SK-N-MC (cell line): ENCODE data around the gene SGSM1.
"Not testable (repeated sequence)": the region's sequence is repeated elsewhere in the genome, so short reads cannot be mapped to it uniquely, and the experiment has no call there.

Experiments
- DNase-seq: peaks from one replicate; pipeline ENCODE4 v3.0.0-alpha.2; 2011; ENCODE audit warnings: low read depth, low spot score
- H3K27ac ChIP-seq: fragments of 200-600 bp; sonication (generic); 2 replicates; pipeline ENCODE4 v1.5.1; 2016; ENCODE audit warnings: mixed run types
- H3K36me3 ChIP-seq: fragments of 200-600 bp; sonication (generic); 2 replicates; pipeline ENCODE4 v1.6.1; 2017; ENCODE audit warnings: antibody characterized with exemption, low read length, mixed read lengths; ENCODE audit not compliant: insufficient read depth
- H3K4me3 ChIP-seq: fragments of 200-600 bp; sonication (generic); 2 replicates; pipeline ENCODE4 v1.5.1; 2016
- H3K9ac ChIP-seq: fragments of 200-600 bp; sonication (generic); 2 replicates; pipeline ENCODE4 v1.8.0; 2017; ENCODE audit warnings: mixed run types, mixed read lengths; ENCODE audit not compliant: insufficient read length
- H3K9me3 ChIP-seq: fragments of 200-600 bp; sonication (generic); 2 replicates; pipeline ENCODE4 v1.6.1; 2017; ENCODE audit warnings: low read depth, mild to moderate bottlenecking, antibody characterized with exemption, low read length, moderate library complexity, mixed read lengths
- EZH2 ChIP-seq: fragments of 200-600 bp; sonication (generic); IDR thresholded peaks from one replicate; pipeline ENCODE4 v1.6.1; 2017; ENCODE audit warnings: antibody characterized with exemption
- FOXP2 ChIP-seq: optimal IDR thresholded peaks from 2 replicates; pipeline ENCODE3; 2011; ENCODE audit warnings: mild to moderate bottlenecking, moderate library complexity; ENCODE audit not compliant: insufficient read depth; ENCODE audit errors: extremely low read length, control extremely low read depth
- POLR2AphosphoS5 ChIP-seq: IDR thresholded peaks from 2 replicates; pipeline ENCODE4 v1.6.1; 2012; ENCODE audit warnings: mild to moderate bottlenecking, low read depth, low read length, borderline replicate concordance

The SGSM1 gene

DNA sequence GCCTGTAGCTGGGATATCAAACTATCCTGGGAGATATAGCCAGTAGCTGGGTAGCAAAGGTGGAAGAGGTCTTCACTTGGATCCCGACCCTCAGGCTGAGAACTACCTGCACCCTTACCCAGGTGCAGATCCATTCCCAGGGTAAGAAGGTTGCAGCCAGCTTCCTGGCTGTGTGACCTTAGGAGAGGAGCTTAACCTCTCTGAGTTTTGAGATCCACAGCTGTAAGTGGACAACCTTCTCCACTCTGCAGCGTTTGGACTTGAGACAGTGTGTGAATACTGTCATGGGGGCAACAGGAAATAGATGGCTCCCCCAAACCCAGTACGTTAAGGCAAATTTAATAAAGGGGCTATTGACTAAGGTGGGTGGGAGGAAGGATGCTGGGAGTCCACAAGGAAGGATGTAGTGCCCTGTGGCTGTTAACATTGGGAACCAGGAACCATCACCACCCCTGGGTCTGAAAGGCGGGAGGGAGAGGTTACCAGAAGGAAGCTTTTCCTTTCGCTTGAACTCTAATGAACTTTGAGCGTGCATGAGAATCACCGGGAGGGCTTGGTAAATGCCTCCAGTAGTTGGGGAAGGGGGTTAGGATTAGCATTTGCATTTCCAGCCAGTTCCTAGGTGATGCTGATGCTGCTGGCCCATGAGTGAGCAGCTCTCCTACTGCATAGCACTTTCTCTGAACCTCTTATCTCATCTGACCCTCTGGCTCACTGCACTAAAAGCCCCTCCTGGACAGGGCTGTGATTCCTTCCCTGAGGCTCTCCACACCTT lies 24.4 kb downstream of the SGSM1 start:
- H3K9ac ChIP-seq = no peak overlapping the region
- TF ChIP-seq FOXP2 (no peak), POLR2AphosphoS5 (no peak), EZH2 (no peak)
- DNase-seq = no peak
- no peaks in the 10 kb centered on the region for H3K36me3 ChIP-seq
- no peak overlapping the region for H3K4me3 ChIP-seq
- no peaks in the 10 kb centered on the region for H3K9me3 ChIP-seq
- H3K27ac ChIP-seq = no peak overlapping the region

DNA sequence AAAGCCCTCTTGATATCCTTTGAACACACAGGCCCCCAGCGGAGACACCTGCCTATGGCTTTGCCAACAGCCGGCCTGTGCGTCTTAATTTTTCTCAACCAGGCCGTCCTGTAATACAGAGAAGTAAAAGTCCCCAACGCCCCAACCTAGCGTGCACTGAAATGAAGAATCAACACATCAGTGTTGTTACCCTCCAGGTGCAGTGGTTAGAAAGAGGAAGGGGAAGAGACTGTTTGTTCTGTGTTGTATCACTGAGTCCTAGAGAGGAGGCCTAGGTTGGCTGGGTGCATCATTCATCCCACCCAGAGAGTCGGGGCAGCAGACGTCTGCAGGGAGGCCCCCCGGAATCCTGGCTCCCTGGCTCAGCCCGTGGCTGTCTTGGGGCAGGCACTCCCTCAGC lies 25.7 kb downstream of the SGSM1 start:
- Histone ChIP-seq H3K9me3 (no peaks in the 10 kb centered on the region), H3K36me3 (no peaks in the 10 kb centered on the region), H3K27ac (no peak overlapping the region), H3K4me3 (no peak overlapping the region), H3K9ac (no peak overlapping the region)
- DNase-seq = no peak
- TF ChIP-seq POLR2AphosphoS5 (no peak), FOXP2 (no peak), EZH2 (no peak)

DNA sequence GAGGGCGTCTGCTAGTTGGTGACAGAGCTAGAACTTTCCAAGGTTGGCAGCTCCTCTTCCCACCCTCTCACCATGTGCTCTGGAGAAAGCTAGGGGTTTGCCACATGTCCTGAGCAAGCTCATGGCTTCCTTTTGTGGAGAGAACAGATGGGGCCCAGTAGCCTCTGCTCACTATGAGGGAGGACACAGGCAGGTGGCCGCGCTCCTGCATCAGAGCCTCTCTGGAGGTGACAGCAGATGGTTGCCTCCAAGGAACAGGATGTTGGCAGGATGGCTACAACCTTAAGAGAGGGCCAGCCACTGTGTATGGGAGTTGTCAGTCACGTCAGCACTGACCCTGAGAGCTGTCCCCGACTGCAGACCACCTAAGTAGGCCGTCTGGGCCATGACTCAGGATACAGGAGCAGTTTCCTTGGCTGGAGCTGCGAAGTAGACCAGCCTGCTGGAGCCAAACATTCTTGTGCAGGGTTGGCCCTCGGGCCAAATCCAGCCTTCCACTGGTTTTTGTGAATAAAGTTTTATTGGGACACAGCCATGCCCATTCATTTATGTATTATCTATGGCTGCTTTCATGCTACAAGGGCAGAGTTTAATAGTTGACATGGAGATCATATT lies 28.0 kb downstream of the SGSM1 start:
- DNase-seq = no peak
- TF ChIP-seq FOXP2 (no peak), EZH2 (no peak), POLR2AphosphoS5 (no peak)
- no peak overlapping the region for H3K27ac ChIP-seq
- H3K36me3 ChIP-seq = no peaks in the 10 kb centered on the region
- H3K4me3 ChIP-seq = no peak overlapping the region
- no peak overlapping the region for H3K9ac ChIP-seq
- no peaks in the 10 kb centered on the region for H3K9me3 ChIP-seq

DNA sequence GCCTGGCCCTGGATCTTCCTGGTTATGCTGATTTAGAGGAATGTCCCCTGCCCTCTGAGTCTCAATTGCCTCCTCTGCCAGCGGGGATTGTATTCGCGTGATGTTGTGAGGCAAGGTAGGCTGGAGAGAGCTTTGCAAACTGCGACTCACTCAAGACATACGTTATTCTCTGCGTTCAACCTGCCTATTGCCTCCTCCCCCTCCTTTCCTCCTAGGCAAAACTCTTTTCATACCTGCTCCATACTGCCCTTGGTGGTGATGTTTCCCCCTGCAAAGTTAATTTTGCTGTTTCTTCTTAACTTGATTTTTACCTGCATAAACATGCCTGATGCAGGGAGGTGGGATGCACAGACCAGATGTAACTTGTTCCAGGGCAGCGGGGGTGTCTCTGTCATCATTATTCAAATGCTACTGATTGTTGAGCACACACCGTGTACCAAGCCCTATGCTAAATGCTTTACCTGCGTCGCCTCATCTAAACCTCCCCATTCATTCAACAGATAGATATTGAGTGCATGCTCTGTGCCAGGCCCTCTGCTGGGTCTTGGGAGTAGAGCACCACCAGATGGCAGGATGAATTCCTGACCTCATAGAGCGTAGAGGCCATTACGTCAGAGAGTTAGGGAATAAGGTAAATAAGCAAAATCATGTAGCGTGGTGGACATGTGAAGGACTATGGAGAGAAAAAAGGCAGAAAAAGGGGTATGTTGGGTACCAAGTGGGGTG lies 29.0 kb downstream of the SGSM1 start:
- TF ChIP-seq EZH2 (no peak), POLR2AphosphoS5 (no peak), FOXP2 (no peak)
- no peaks in the 10 kb centered on the region for H3K9me3 ChIP-seq
- no peak overlapping the region for H3K27ac ChIP-seq
- no peak for DNase-seq
- no peak overlapping the region for H3K4me3 ChIP-seq
- H3K9ac ChIP-seq = no peak overlapping the region
- H3K36me3 ChIP-seq = no peaks in the 10 kb centered on the region

DNA sequence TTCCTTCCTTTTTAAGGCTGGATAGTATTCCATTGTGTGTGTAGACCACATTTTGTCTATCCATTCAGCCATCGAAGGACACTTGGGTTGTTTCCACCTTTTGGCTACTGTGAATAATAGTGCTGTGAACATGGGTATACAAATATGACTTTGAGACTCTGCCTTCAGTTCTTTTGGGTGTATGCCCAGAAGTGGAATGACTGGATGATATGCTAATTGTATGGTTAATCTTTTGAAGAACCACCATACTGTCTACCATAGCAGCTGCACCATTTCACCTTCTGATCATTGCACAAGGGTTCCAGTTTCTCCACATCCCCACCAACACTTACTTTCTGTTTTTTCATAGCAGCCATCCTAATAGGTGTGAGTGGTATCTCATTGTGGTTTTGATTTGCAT lies 30.3 kb downstream of the SGSM1 start:
- no peak for TF ChIP-seq POLR2AphosphoS5
- no peak for TF ChIP-seq EZH2
- no peak for TF ChIP-seq FOXP2
- no peak overlapping the region for H3K27ac ChIP-seq
- H3K36me3 ChIP-seq = no peaks in the 10 kb centered on the region
- no peaks in the 10 kb centered on the region for H3K9me3 ChIP-seq
- H3K9ac ChIP-seq = no peak overlapping the region
- no peak overlapping the region for H3K4me3 ChIP-seq
- no peak for DNase-seq

DNA sequence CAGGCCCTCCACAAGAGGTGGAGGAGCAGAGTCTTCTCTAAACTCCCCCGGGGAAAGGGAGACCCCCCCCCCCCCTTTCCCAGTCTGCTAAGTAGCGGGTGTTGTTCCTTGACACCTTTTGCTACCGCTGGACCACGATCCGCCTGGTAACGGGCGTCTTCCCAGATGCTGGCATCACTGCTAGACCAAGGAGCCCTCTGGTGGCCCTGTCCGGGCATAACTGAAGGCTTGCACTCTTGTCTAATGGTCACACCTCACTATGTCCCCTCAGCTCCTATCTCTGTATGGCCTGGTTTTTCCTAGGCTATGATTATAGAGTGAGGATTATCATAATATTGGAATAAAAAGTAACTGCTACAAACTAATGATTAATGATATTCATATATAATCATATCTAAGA lies 31.5 kb downstream of the SGSM1 start:
- not testable (repeated sequence) for H3K27ac ChIP-seq, H3K9me3 ChIP-seq, H3K4me3 ChIP-seq, DNase-seq, H3K36me3 ChIP-seq, H3K9ac ChIP-seq

DNA sequence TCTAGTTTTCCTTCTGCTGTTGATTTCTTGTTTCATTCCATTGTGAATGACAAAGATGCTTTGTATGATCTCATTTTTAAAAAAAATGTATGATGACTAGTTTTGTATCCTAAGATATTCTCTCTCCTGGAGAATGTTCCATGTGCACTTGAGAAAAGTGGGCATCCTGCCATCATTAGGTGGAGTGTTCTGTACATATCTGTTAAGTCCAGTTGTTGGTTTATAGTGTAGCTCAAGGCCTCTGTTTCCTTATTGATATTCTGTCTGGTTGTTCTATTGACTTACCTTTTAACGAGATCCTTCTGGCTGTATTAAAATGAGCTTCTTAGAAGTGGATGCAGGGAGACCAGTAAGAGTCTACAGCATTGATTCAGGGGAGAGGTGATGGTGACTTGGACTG lies 35.2 kb downstream of the SGSM1 start:
- Histone ChIP-seq H3K36me3 (no peaks in the 10 kb centered on the region), H3K27ac (no peak overlapping the region), H3K9me3 (no peaks in the 10 kb centered on the region), H3K9ac (no peak overlapping the region), H3K4me3 (no peak overlapping the region)
- DNase-seq = no peak
- no peak for TF ChIP-seq FOXP2
- no peak for TF ChIP-seq POLR2AphosphoS5
- TF ChIP-seq EZH2 = no peak

DNA sequence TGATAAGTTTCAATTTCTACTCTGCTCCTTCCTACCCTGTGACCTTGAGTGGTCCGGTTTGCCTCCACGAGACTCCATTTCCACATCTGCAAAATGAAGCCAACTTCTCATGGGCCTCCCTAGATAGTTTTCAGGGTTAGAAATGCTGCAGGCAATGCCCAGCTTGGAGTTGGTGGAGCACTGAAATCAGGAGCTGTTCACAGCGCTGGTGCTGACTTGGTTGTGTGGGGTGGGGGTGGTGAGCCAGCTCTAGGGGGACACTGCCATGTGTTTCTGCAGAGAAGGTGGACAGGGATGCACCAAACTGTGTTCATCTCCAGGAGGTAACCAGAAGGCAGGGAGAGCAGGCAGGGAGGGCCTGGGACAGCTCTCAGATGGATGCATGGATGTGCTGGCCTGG lies 37.0 kb downstream of the SGSM1 start:
- Histone ChIP-seq H3K27ac (no peak overlapping the region), H3K36me3 (no peaks in the 10 kb centered on the region), H3K9me3 (no peaks in the 10 kb centered on the region), H3K4me3 (no peak overlapping the region), H3K9ac (no peak overlapping the region)
- DNase-seq = no peak
- TF ChIP-seq POLR2AphosphoS5 (no peak), FOXP2 (no peak), EZH2 (no peak)
